Measurements from ENCODE around the gene MTERF4.

DNA sequence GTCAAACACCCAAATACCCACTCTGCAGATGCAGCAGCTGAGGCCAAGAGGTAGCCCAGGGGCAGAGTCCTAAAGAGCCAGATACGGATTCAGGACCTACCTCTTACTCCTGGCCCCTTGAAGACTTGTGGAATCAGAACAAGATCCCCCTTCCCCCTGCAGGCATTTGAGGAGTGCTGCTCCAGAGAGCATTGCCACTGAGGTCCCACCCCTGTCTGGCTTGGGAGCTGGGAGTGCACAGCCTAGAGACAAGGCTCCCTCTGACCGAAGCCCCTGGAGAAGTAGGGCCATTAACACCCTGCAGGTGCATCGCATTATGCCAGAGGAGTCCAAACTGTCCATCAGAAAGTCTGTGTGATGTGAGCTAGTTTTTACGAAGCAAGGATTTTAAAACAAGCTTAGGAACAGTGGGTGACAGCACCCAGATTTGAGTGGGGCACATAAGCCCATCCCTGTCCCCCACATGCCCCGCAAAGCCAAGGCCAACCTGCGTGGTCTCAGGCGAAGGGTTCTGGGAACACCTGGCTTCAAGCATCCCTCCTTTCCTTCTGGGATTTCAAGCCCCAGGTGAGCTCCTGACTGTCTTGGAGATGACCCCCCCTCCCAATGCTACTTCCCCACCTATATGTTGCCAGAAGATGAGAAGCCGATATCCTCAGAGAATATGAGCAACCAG is 48.4 kb downstream of the MTERF4 start:
- TF ChIP-seq, protein P1, sequence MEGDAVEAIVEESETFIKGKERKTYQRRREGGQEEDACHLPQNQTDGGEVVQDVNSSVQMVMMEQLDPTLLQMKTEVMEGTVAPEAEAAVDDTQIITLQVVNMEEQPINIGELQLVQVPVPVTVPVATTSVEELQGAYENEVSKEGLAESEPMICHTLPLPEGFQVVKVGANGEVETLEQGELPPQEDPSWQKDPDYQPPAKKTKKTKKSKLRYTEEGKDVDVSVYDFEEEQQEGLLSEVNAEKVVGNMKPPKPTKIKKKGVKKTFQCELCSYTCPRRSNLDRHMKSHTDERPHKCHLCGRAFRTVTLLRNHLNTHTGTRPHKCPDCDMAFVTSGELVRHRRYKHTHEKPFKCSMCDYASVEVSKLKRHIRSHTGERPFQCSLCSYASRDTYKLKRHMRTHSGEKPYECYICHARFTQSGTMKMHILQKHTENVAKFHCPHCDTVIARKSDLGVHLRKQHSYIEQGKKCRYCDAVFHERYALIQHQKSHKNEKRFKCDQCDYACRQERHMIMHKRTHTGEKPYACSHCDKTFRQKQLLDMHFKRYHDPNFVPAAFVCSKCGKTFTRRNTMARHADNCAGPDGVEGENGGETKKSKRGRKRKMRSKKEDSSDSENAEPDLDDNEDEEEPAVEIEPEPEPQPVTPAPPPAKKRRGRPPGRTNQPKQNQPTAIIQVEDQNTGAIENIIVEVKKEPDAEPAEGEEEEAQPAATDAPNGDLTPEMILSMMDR (IDR thresholded peaks at IDR 0.05): no peak
- TF ChIP-seq EZH2phosphoT487 (IDR thresholded peaks at IDR 0.05): no peak

Measured in neural progenitor cell (in vitro differentiated cells).